ENCODE results near the gene RND2.

The RND2 gene

GRCh38 chr17:43027091-43028032 lies 2.3 kb downstream of the RND2 start:
- Histone ChIP-seq H3K79me2 (ENCODE audit: insufficient read depth, low read length) (no peaks in the 10 kb centered on the region), H3K4me2 (ENCODE audit: insufficient read depth, low read length) (no peak overlapping the region), H4K20me1 (ENCODE audit: insufficient read depth, low read length) (no peaks in the 10 kb centered on the region), H3K9me3 (ENCODE audit: insufficient read depth, low read length, severe bottlenecking) (no peaks in the 10 kb centered on the region), H3K4me1 (ENCODE audit: insufficient read depth, low read length) (peaks cover 18% of the 10 kb centered on the region), H3K4me3 (ENCODE audit: low read depth in 1 of 2, low read length in 2 of 2) (no peak overlapping the region), H3K27me3 (ENCODE audit: insufficient read depth, low read length, poor library complexity) (no peaks in the 10 kb centered on the region), H3K36me3 (ENCODE audit: insufficient read depth, low read length) (no peaks in the 10 kb centered on the region), H3K27ac (ENCODE audit: low read length) (no peak overlapping the region), H2AFZ (ENCODE audit: low read depth, low read length) (no peak overlapping the region), H3K9ac (ENCODE audit: low read depth, low read length) (no peak overlapping the region)
- TF ChIP-seq CTCF (IDR thresholded peaks at IDR 0.05; ENCODE audit: borderline replicate concordance, extremely low read depth, low read length, poor library complexity, severe bottlenecking) (no peak), EZH2 (IDR thresholded peaks at IDR 0.05; ENCODE audit: borderline replicate concordance, low read depth, low read length, severe bottlenecking) (no peak)
- ATAC-seq (ENCODE audit: insufficient read depth, low read depth) (no peak), DNase-seq (no peak)

GRCh38 chr17:43028221-43028861 lies 3.3 kb downstream of the RND2 start:
- Histone ChIP-seq H3K27ac (ENCODE audit: low read length) (no peak overlapping the region), H3K27me3 (ENCODE audit: insufficient read depth, low read length, poor library complexity) (no peaks in the 10 kb centered on the region), H4K20me1 (ENCODE audit: insufficient read depth, low read length) (no peaks in the 10 kb centered on the region), H3K4me2 (ENCODE audit: insufficient read depth, low read length) (no peak overlapping the region), H3K9me3 (ENCODE audit: insufficient read depth, low read length, severe bottlenecking) (no peaks in the 10 kb centered on the region), H3K36me3 (ENCODE audit: insufficient read depth, low read length) (no peaks in the 10 kb centered on the region), H3K4me3 (ENCODE audit: low read depth in 1 of 2, low read length in 2 of 2) (no peak overlapping the region), H2AFZ (ENCODE audit: low read depth, low read length) (no peak overlapping the region), H3K4me1 (ENCODE audit: insufficient read depth, low read length) (peaks cover 12% of the 10 kb centered on the region), H3K9ac (ENCODE audit: low read depth, low read length) (no peak overlapping the region), H3K79me2 (ENCODE audit: insufficient read depth, low read length) (no peaks in the 10 kb centered on the region)
- no peak for DNase-seq
- ATAC-seq (ENCODE audit: insufficient read depth, low read depth), result no peak
- TF ChIP-seq CTCF (IDR thresholded peaks at IDR 0.05; ENCODE audit: borderline replicate concordance, extremely low read depth, low read length, poor library complexity, severe bottlenecking), result no peak
- TF ChIP-seq EZH2 (IDR thresholded peaks at IDR 0.05; ENCODE audit: borderline replicate concordance, low read depth, low read length, severe bottlenecking), result no peak

GRCh38 chr17:43030137-43030767 lies 5.2 kb downstream of the RND2 start:
- no peak for TF ChIP-seq CTCF (IDR thresholded peaks at IDR 0.05; ENCODE audit: borderline replicate concordance, extremely low read depth, low read length, poor library complexity, severe bottlenecking)
- no peak for TF ChIP-seq EZH2 (IDR thresholded peaks at IDR 0.05; ENCODE audit: borderline replicate concordance, low read depth, low read length, severe bottlenecking)
- H3K4me2 ChIP-seq (ENCODE audit: insufficient read depth, low read length), result no peak overlapping the region
- no peaks in the 10 kb centered on the region for H3K36me3 ChIP-seq (ENCODE audit: insufficient read depth, low read length)
- H2AFZ ChIP-seq (ENCODE audit: low read depth, low read length), result no peak overlapping the region
- ATAC-seq (ENCODE audit: insufficient read depth, low read depth) (no peak), DNase-seq (no peak)
- H3K79me2 ChIP-seq (ENCODE audit: insufficient read depth, low read length), result no peaks in the 10 kb centered on the region
- H3K4me3 ChIP-seq (ENCODE audit: low read depth in 1 of 2, low read length in 2 of 2), result no peak overlapping the region
- no peak overlapping the region for H3K9ac ChIP-seq (ENCODE audit: low read depth, low read length)
- peaks cover 3% of the 10 kb centered on the region; the same call in 1 of the 2 replicates for H3K4me1 ChIP-seq (ENCODE audit: insufficient read depth, low read length)
- no peaks in the 10 kb centered on the region for H3K27me3 ChIP-seq (ENCODE audit: insufficient read depth, low read length, poor library complexity)
- H3K9me3 ChIP-seq (ENCODE audit: insufficient read depth, low read length, severe bottlenecking), result no peaks in the 10 kb centered on the region
- H4K20me1 ChIP-seq (ENCODE audit: insufficient read depth, low read length), result no peaks in the 10 kb centered on the region
- no peak overlapping the region for H3K27ac ChIP-seq (ENCODE audit: low read length)

Data from DND-41 (cell line).